ENCODE results near the gene SCGN.

Gene SCGN

DNA sequence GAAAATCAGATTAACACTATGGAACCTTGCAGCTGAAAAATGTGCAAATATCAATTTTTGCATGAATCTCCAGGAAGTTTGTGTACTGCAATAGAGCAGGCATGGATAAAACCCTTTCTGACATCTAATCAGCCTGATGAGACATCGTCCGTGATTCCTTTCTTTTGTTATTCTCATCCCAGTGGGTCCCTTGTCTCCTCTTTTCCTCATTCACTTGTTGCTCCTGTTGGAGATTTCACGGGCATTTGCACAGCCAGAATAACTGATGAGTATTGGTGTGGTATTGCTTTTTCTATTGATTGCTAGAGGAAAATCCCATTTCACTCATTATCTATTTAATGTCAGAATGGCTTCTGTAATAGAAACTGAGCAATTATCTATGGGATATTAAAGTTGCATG, 39.9 kb downstream of the SCGN start:
- no peak for DNase-seq

DNA sequence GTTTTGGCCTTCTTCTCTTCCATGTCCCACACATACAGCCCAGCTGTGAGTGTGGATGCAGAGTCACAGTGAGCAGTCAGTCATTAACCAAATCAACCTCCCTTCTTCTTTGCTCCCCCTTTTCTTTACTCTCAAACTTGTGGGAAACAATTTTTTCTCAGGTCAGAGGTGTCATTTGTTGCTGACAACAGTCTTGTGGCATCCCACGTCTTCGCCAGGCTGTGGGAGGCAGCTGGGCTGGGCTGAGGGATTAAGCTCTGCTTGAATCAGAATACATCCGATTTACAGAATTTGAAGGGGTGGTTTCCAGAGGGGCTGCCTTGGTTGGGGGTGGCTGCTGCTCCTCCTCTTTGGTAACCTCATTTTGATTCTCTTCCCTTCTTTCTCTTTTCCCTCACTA, 40.5 kb downstream of the SCGN start:
- DNase-seq = no peak

DNA sequence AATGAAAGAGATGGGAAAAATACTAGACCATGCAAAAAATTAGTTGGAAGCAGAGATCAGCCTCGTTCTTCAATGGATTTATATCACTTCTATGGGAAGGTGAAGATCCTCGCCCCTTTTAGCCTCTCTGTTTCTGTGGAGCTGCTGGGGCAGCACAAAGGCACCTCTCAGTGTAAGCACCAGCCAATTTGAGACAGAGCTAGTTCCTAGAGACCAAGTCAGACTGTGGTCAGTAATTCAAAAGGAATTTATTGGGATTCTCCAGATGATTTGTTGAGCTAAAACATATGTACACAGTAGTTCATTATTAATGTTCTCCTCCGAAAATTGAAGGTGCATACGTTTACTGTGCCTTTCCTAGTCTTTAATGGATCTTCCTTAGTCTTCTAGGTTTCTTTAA, 42.4 kb downstream of the SCGN start:
- no peak for DNase-seq

- DNase-seq = no peak
These were observed 43.7 kb downstream of the SCGN start for GRCh38 chr6:25695671-25696070.

GRCh38 chr6:25697537-25698340, 45.7 kb downstream of the SCGN start:
- DNase-seq = no peak

GRCh38 chr6:25698631-25699030, 46.6 kb downstream of the SCGN start:
- no peak for DNase-seq

- no peak for DNase-seq
These were observed 47.6 kb downstream of the SCGN start for GRCh38 chr6:25699649-25700048.

DNA sequence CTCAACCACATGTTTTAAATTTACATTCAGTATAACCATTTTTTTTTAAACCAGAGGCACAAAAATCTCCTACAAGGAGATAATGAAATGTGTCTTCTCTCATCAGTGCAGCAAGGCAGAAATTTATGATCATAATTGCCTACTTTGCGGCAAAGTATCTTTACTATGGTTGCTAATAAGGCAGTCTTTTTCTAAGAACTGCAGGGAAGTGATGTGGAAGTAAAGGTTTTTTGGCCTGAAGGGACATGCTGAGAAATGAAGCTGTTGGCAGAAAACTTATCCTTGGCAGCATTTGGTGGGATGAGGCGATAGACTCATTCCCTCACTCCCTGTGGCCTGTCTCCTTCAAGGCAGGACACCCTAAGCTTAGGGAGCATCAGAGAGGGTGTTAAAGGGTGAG, 48.7 kb downstream of the SCGN start:
- DNase-seq = no peak

GRCh38 chr6:25701807-25702206, 49.8 kb downstream of the SCGN start:
- DNase-seq = no peak

- DNase-seq = no peak
These were observed 51.0 kb downstream of the SCGN start for GRCh38 chr6:25703005-25703404.

DNA sequence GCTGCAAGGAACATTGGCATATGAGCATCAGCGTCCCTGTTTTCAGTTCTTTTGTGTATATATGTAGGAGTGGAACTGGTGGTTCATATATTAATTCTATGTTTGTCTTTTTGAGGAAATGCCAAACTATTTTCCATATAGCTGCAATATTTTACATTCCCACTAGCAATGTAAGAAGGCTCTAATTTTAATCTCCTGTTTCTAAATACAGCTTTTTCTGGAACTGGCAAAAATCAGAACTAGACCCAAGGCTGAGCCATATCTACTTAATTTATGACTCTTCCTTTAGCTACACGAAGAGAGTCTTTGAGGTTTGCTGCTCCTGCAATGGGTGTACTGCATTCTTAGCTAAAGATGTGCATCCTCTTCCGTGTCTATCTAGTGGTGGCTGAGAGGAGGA, 52.0 kb downstream of the SCGN start:
- DNase-seq = no peak

GRCh38 chr6:25706314-25707014, 54.4 kb downstream of the SCGN start:
- no peak for DNase-seq

DNA sequence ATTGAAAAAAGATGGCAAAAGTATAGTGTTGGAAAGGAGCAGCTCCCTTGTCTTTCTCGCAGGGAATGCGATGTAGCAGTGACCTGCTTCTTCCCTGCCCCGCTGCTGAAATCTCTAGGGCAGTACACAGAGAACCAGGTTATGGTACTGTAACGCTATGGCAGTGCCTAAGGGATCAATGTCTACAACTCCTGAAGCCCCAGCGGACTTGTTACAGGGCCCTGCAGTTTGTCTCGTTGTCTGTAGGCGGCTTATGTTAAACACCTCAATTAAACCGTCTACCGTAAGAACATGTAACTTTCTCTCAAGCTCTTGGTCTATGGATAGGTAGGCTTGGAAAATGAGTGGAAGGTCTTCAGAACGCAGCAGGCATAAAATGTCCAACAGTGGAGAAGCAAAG, 57.7 kb downstream of the SCGN start:
- DNase-seq = no peak

GRCh38 chr6:25710287-25710686, 58.3 kb downstream of the SCGN start:
- no peak for DNase-seq

- no peak for DNase-seq
These were observed 61.8 kb downstream of the SCGN start for GRCh38 chr6:25713824-25714223.

- no peak for DNase-seq
These were observed 62.8 kb downstream of the SCGN start for GRCh38 chr6:25714765-25715164.

GRCh38 chr6:25715794-25716193, 63.8 kb downstream of the SCGN start:
- DNase-seq = no peak

GRCh38 chr6:25717866-25718740, 66.1 kb downstream of the SCGN start:
- peak; percentile 4 for DNase-seq

GRCh38 chr6:25726122-25726911, 74.3 kb downstream of the SCGN start:
- no peak for DNase-seq

DNA sequence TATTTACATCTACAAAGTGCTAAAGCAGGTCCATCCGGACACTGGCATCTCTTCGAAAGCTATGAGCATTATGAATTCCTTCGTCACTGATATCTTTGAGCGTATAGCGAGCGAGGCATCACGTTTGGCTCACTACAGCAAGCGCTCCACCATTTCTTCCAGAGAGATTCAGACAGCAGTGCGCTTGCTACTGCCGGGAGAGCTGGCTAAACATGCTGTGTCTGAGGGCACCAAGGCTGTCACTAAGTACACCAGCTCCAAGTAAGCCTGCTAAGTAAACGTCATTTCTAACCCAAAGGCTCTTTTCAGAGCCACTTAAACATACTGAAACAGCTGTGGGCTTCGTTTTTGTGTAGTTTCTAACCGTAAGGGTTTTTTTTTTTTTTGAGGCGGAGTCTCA, 75.0 kb downstream of the SCGN start:
- DNase-seq = no peak

DNA sequence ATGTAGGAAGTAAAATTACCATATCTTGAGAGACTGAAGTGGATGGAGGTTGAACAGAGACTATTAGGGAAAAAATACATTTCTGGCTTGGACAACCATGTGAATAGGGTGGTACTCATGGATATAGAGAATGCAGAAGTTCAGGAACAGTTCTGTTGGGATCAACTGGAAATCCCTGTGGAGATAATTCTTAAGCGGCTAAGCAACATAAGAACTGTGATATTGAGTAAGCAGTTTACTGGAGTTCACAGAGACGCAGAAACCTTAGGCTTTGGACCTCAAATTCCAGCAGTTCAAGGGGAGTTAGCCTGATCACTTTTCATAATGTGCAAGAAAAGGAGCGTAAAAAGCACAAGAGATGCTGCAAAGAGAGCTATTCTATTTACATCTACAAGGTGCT, 78.9 kb downstream of the SCGN start:
- DNase-seq = no peak

DNA sequence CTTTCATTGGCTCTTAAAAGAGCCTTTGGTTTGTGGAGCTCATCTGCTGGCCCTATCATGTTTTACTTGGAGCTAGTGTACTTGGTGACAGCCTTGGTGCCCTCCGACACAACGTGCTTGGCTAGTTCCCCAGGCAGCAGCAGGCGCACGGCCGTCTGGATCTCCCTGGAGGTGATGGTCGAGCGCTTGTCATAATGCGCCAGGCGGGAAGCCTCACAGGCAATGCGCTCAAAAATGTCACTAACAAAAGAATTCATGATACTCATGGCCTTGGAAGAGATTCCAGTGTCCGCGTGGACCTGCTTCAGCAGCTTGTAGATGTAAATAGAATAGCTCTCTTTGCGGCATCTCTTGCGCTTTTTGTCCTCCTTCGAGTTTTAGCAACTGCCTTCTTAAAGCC, 79.7 kb downstream of the SCGN start:
- no peak for DNase-seq
